Astrocyte (in vitro differentiated cells and primary cell): ENCODE results near the gene IGF1. TPM values are rescaled to one million over a fixed set of nuclear protein-coding genes. Genes with fewer than 3 reads are reported as not detected.

Source experiments
- DNase-seq: peaks from one replicate; pipeline ENCODE4 v3.0.0-alpha.2; 2010; ENCODE audit warnings: low read depth
- FAIRE-seq: peaks from 2 replicates; lab custom pipeline; 2011; peaks lifted over from hg19 to GRCh38; lab: Jason Lieb, UNC
- H2AFZ ChIP-seq: 2 replicates; pipeline ENCODE4 v1.6.0; 2012; ENCODE audit warnings: low read depth, low read length, inconsistent platforms
- H3K27ac ChIP-seq: 2 replicates; pipeline ENCODE4 v1.5.1; 2011; ENCODE audit warnings: low read depth, low read length, inconsistent platforms
- H3K27me3 ChIP-seq: 2 replicates; pipeline ENCODE4 v1.6.0; 2011; ENCODE audit warnings: low read length, inconsistent platforms; ENCODE audit not compliant: insufficient read depth
- H3K36me3 ChIP-seq: 2 replicates; pipeline ENCODE4 v1.5.1; 2011; ENCODE audit warnings: low read length, inconsistent platforms; ENCODE audit not compliant: insufficient read depth
- H3K4me1 ChIP-seq: 2 replicates; pipeline ENCODE4 v1.5.1; 2011; ENCODE audit warnings: low read length, inconsistent platforms; ENCODE audit not compliant: insufficient read depth
- H3K4me2 ChIP-seq: 2 replicates; pipeline ENCODE4 v1.6.0; 2012; ENCODE audit warnings: low read length, inconsistent platforms
- H3K4me3 ChIP-seq: 2 replicates; pipeline ENCODE4 v1.5.1; 2011; ENCODE audit warnings: low read depth, mild to moderate bottlenecking, low read length, inconsistent platforms; ENCODE audit not compliant: insufficient read depth
- H3K79me2 ChIP-seq: 2 replicates; pipeline ENCODE4 v1.6.0; 2012; ENCODE audit warnings: mild to moderate bottlenecking, low read length, inconsistent platforms; ENCODE audit not compliant: insufficient read depth
- H3K9ac ChIP-seq: 2 replicates; pipeline ENCODE4 v1.6.0; 2012; ENCODE audit warnings: mild to moderate bottlenecking, low read length, inconsistent platforms
- H3K9me3 ChIP-seq: 2 replicates; pipeline ENCODE4 v1.5.1; 2012; ENCODE audit warnings: low read depth, mild to moderate bottlenecking, low read length, inconsistent platforms; ENCODE audit not compliant: insufficient read depth
- H4K20me1 ChIP-seq: 2 replicates; pipeline ENCODE4 v1.6.0; 2012; ENCODE audit warnings: low read length, inconsistent platforms; ENCODE audit not compliant: insufficient read depth
- H3K27ac Mint-ChIP-seq: one replicate; pipeline ENCODE4 v1.8.0; 2021; ENCODE audit warnings: mild to moderate bottlenecking, mixed read lengths; ENCODE audit not compliant: unreplicated experiment
- H3K27me3 Mint-ChIP-seq: one replicate; pipeline ENCODE4 v1.8.0; 2021; ENCODE audit warnings: low read depth, mixed read lengths; ENCODE audit not compliant: unreplicated experiment
- H3K36me3 Mint-ChIP-seq: one replicate; pipeline ENCODE4 v1.8.0; 2021; ENCODE audit warnings: low read depth, mixed read lengths; ENCODE audit not compliant: unreplicated experiment
- H3K4me1 Mint-ChIP-seq: one replicate; pipeline ENCODE4 v1.8.0; 2021; ENCODE audit warnings: low read depth, mixed read lengths; ENCODE audit not compliant: unreplicated experiment
- H3K4me3 Mint-ChIP-seq: one replicate; pipeline ENCODE4 v1.8.0; 2021; ENCODE audit warnings: mild to moderate bottlenecking, moderate library complexity, mixed read lengths; ENCODE audit not compliant: unreplicated experiment
- H3K9me3 Mint-ChIP-seq: one replicate; pipeline ENCODE4 v1.8.0; 2021; ENCODE audit warnings: mild to moderate bottlenecking, mixed read lengths; ENCODE audit not compliant: unreplicated experiment
- CTCF ChIP-seq: IDR thresholded peaks from 2 replicates; pipeline ENCODE4 v1.5.1; 2011; ENCODE audit warnings: low read depth, mild to moderate bottlenecking, inconsistent platforms, low read length, moderate library complexity; ENCODE audit not compliant: insufficient read depth
- EZH2 ChIP-seq: IDR thresholded peaks from 2 replicates; pipeline ENCODE4 v1.6.1; 2012; ENCODE audit warnings: mild to moderate bottlenecking, low read length, inconsistent platforms; ENCODE audit not compliant: insufficient read depth
- total RNA-seq: library from RNA; stranded (reverse); gene quantifications from 2 replicates; pipeline ENCODE4 v1.2.1, GENCODE V29; 2021

The IGF1 gene
- total RNA-seq, 1 donor from 2014 or later: 1.9 TPM

- no peaks in the 10 kb centered on the region for H3K36me3 Mint-ChIP-seq
- no peaks in the 10 kb centered on the region for H3K9me3 ChIP-seq
- peaks cover 2% of the 10 kb centered on the region for H3K9me3 Mint-ChIP-seq
- H3K4me1 Mint-ChIP-seq: no peaks in the 10 kb centered on the region
- FAIRE-seq (no peak), DNase-seq (no peak)
- TF ChIP-seq CTCF: no peak
- no peak for TF ChIP-seq EZH2
- no peaks in the 10 kb centered on the region for H3K27me3 ChIP-seq
- H2AFZ ChIP-seq: no peak overlapping the region
- no peak overlapping the region for H3K4me3 ChIP-seq
- no peaks in the 10 kb centered on the region for H3K36me3 ChIP-seq
- H3K4me2 ChIP-seq: no peak overlapping the region
- peaks cover 6% of the 10 kb centered on the region for H3K27me3 Mint-ChIP-seq
- H3K4me1 ChIP-seq: no peaks in the 10 kb centered on the region
- no peak overlapping the region for H3K4me3 Mint-ChIP-seq
- no peak overlapping the region for H3K9ac ChIP-seq
- no peak overlapping the region for H3K27ac ChIP-seq
- no peaks in the 10 kb centered on the region for H4K20me1 ChIP-seq
- no peak overlapping the region for H3K27ac Mint-ChIP-seq
- H3K79me2 ChIP-seq: no peaks in the 10 kb centered on the region
Measured at GRCh38 chr12:102513272-102513671, 32.9 kb upstream of the IGF1 start.

GRCh38 chr12:102512523-102512922, 32.2 kb upstream of the IGF1 start:
- no peaks in the 10 kb centered on the region for H3K79me2 ChIP-seq
- H3K27ac ChIP-seq: no peak overlapping the region
- H4K20me1 ChIP-seq: no peaks in the 10 kb centered on the region
- no peak overlapping the region for H2AFZ ChIP-seq
- Mint-ChIP-seq H3K27me3 (peaks cover 6% of the 10 kb centered on the region), H3K36me3 (no peaks in the 10 kb centered on the region), H3K4me1 (no peaks in the 10 kb centered on the region), H3K9me3 (peaks cover 2% of the 10 kb centered on the region), H3K27ac (no peak overlapping the region), H3K4me3 (no peak overlapping the region)
- no peak for DNase-seq
- no peaks in the 10 kb centered on the region for H3K36me3 ChIP-seq
- TF ChIP-seq EZH2: no peak
- TF ChIP-seq CTCF: no peak
- no peaks in the 10 kb centered on the region for H3K9me3 ChIP-seq
- H3K4me2 ChIP-seq: no peak overlapping the region
- H3K27me3 ChIP-seq: no peaks in the 10 kb centered on the region
- no peak overlapping the region for H3K4me3 ChIP-seq
- FAIRE-seq: no peak
- H3K9ac ChIP-seq: no peak overlapping the region
- no peaks in the 10 kb centered on the region for H3K4me1 ChIP-seq

GRCh38 chr12:102511575-102511974, 31.2 kb upstream of the IGF1 start:
- H3K4me3 Mint-ChIP-seq: no peak overlapping the region
- Histone ChIP-seq H3K27ac (no peak overlapping the region), H3K4me2 (no peak overlapping the region), H2AFZ (no peak overlapping the region), H3K9me3 (no peaks in the 10 kb centered on the region), H3K4me3 (no peak overlapping the region), H4K20me1 (no peaks in the 10 kb centered on the region), H3K27me3 (no peaks in the 10 kb centered on the region), H3K79me2 (no peaks in the 10 kb centered on the region), H3K9ac (no peak overlapping the region), H3K36me3 (no peaks in the 10 kb centered on the region), H3K4me1 (no peaks in the 10 kb centered on the region)
- H3K36me3 Mint-ChIP-seq: no peaks in the 10 kb centered on the region
- H3K4me1 Mint-ChIP-seq: no peaks in the 10 kb centered on the region
- DNase-seq (no peak), FAIRE-seq (no peak)
- H3K27me3 Mint-ChIP-seq: peaks cover 6% of the 10 kb centered on the region
- H3K9me3 Mint-ChIP-seq: peaks cover 4% of the 10 kb centered on the region
- no peak for TF ChIP-seq CTCF
- TF ChIP-seq EZH2: no peak
- no peak overlapping the region for H3K27ac Mint-ChIP-seq
